Mesenchymal stem cell (in vitro differentiated cells and primary cell): ENCODE measurements around the gene GPRIN3.

Experiments used
- DNase-seq: peaks from one replicate; pipeline ENCODE4 v3.0.0-alpha.2; 2013
- H2AFZ ChIP-seq: one replicate; pipeline ENCODE4 v1.6.1; 2013; ENCODE audit warnings: low read depth, mild to moderate bottlenecking, control low read depth, inconsistent platforms, low read length, moderate library complexity
- H2AK5ac ChIP-seq: 2 replicates; pipeline ENCODE4 v1.6.1; 2013; ENCODE audit warnings: low read length, moderate library complexity, mild to moderate bottlenecking, inconsistent platforms; ENCODE audit not compliant: severe bottlenecking
- H2BK120ac ChIP-seq: one replicate; pipeline ENCODE4 v1.6.1; 2013; ENCODE audit warnings: low read depth, mild to moderate bottlenecking, inconsistent platforms, low read length, moderate library complexity
- H2BK12ac ChIP-seq, 2 experiments: one replicate each; pipeline ENCODE4 v1.6.1; 2013; ENCODE audit warnings: inconsistent platforms in 2 of 2, low read length in 2 of 2, mild to moderate bottlenecking in 2 of 2, moderate library complexity in 2 of 2, control low read depth in 1 of 2
- H2BK15ac ChIP-seq: one replicate; pipeline ENCODE4 v1.6.1; 2013; ENCODE audit warnings: mild to moderate bottlenecking, low read depth, inconsistent platforms; ENCODE audit not compliant: poor library complexity, severe bottlenecking
- H2BK5ac ChIP-seq: 2 replicates; pipeline ENCODE4 v1.6.1; 2013; ENCODE audit warnings: low read depth, mild to moderate bottlenecking, low read length, control low read depth, inconsistent platforms; ENCODE audit not compliant: poor library complexity, severe bottlenecking
- H3K14ac ChIP-seq, 2 experiments: one replicate each; pipeline ENCODE4 v1.6.1; 2013; ENCODE audit warnings: inconsistent platforms in 2 of 2, low read length in 2 of 2, control low read depth in 1 of 2, mild to moderate bottlenecking in 1 of 2, moderate library complexity in 1 of 2
- H3K18ac ChIP-seq, 2 experiments: one replicate each; pipeline ENCODE4 v1.6.1; 2013; ENCODE audit warnings: inconsistent platforms in 2 of 2, low read length in 2 of 2, control low read depth in 1 of 2, low read depth in 1 of 2, mild to moderate bottlenecking in 1 of 2
- H3K23ac ChIP-seq, 2 experiments: one replicate each; pipeline ENCODE4 v1.6.1; 2013; ENCODE audit warnings: inconsistent platforms in 2 of 2, low read length in 2 of 2, mild to moderate bottlenecking in 2 of 2, moderate library complexity in 2 of 2, control low read depth in 1 of 2
- H3K27ac ChIP-seq: 2 replicates; pipeline ENCODE4 v1.5.1; 2013; ENCODE audit warnings: mild to moderate bottlenecking, moderate library complexity, low read length, control low read depth, inconsistent platforms; ENCODE audit not compliant: poor library complexity, severe bottlenecking
- H3K27me3 ChIP-seq, 2 experiments: 2 replicates each; pipeline versions ENCODE4 v1.6.1 to v1.7.0; 2013; ENCODE audit warnings: low read length in 2 of 2, mild to moderate bottlenecking in 2 of 2, moderate library complexity in 2 of 2, control low read depth in 1 of 2, inconsistent platforms in 1 of 2; ENCODE audit not compliant: control insufficient read depth in 1 of 2, insufficient read depth in 1 of 2
- H3K36me3 ChIP-seq, 2 experiments: 2 replicates each; pipeline versions ENCODE4 v1.6.1 to v1.7.0; 2013; ENCODE audit warnings: low read length in 2 of 2, control low read depth in 1 of 2, inconsistent platforms in 1 of 2, low read depth in 1 of 2, mild to moderate bottlenecking in 1 of 2; ENCODE audit not compliant: insufficient read depth in 2 of 2, control insufficient read depth in 1 of 2
- H3K4ac ChIP-seq, 2 experiments: one replicate each; pipeline ENCODE4 v1.6.1; 2013; ENCODE audit warnings: inconsistent platforms in 2 of 2, low read length in 2 of 2, mild to moderate bottlenecking in 2 of 2, moderate library complexity in 2 of 2, control low read depth in 1 of 2, low read depth in 1 of 2
- H3K4me1 ChIP-seq: 2 replicates; pipeline ENCODE4 v1.6.1; 2013; ENCODE audit warnings: low read depth, low read length, control low read depth; ENCODE audit not compliant: control insufficient read depth, insufficient read depth
- H3K4me2 ChIP-seq: 2 replicates; pipeline ENCODE4 v1.6.1; 2013; ENCODE audit warnings: low read length, mild to moderate bottlenecking, inconsistent platforms; ENCODE audit not compliant: poor library complexity, severe bottlenecking
- H3K4me3 ChIP-seq, 2 experiments: 2 replicates each; pipeline versions ENCODE4 v1.5.1 to v1.7.0; 2013; ENCODE audit warnings: low read length in 2 of 2, mild to moderate bottlenecking in 2 of 2, control low read depth in 1 of 2, low read depth in 1 of 2; ENCODE audit not compliant: insufficient read depth in 1 of 2
- H3K79me1 ChIP-seq: replicated peaks from 2 replicates; pipeline ENCODE4 v1.6.1; 2013; ENCODE audit warnings: mild to moderate bottlenecking, control low read depth, low read length, inconsistent platforms; ENCODE audit not compliant: poor library complexity, severe bottlenecking
- H3K9ac ChIP-seq: 2 replicates; pipeline ENCODE4 v1.7.0; 2013; ENCODE audit warnings: mild to moderate bottlenecking, low read length, moderate library complexity
- H3K9me3 ChIP-seq: 2 replicates; pipeline ENCODE4 v1.7.0; 2013; ENCODE audit warnings: mild to moderate bottlenecking, low read length; ENCODE audit not compliant: control insufficient read depth
- H4K8ac ChIP-seq: one replicate; pipeline ENCODE4 v1.6.1; 2013; ENCODE audit warnings: inconsistent platforms, mild to moderate bottlenecking, low read length, moderate library complexity
- H4K91ac ChIP-seq: one replicate; pipeline ENCODE4 v1.6.1; 2013; ENCODE audit warnings: mild to moderate bottlenecking, low read length, inconsistent platforms
- WGBS: methylation state at CpG from one replicate; pipeline ENCODE4 v1.1.7; 2013; ENCODE audit warnings: mixed read lengths; 5-methylcytosine and 5-hydroxymethylcytosine counted together

Gene GPRIN3

DNA sequence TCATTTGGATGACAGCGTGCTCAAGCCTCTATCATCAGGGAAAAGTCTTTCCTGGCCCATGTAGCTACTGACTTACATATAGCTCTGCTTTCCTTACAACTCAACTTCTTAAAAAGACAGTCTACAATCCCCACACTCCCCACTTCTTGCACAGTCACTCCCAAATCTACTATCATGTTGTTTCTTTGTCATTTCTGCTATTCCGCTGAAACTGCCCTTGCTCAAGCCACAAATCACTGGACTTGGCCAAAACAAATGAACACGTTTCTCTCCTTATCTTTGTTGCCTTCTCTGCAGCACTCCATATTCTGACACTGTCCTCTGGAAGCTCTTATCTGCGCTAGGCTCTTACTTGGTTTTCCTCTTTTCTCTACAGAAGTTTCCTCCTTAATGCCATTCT, 28.2 kb downstream of the GPRIN3 start:
- no peak overlapping the region for H4K8ac ChIP-seq
- H3K4me2 ChIP-seq: peak overlapping the region; percentile 4
- peak overlapping the region in 1 of 2 experiments; percentile 34 for H3K18ac ChIP-seq
- H2AK5ac ChIP-seq: no peak overlapping the region
- no peak overlapping the region for H3K4me3 ChIP-seq
- no peak overlapping the region for H4K91ac ChIP-seq
- H2BK15ac ChIP-seq: no peak overlapping the region
- H2BK120ac ChIP-seq: no peak overlapping the region
- no peak overlapping the region for H3K9ac ChIP-seq
- H3K4me1 ChIP-seq: no peaks in the 10 kb centered on the region
- no peaks in the 10 kb centered on the region for H3K9me3 ChIP-seq
- H3K23ac ChIP-seq: no peak overlapping the region
- no peaks in the 10 kb centered on the region for H3K79me1 ChIP-seq
- 71% methylated on average over 4 of the region's 4 CpGs for WGBS
- H3K27ac ChIP-seq: no peak overlapping the region
- H3K27me3 ChIP-seq: no peaks in the 10 kb centered on the region
- no peak overlapping the region for H2AFZ ChIP-seq
- no peak for DNase-seq
- H2BK12ac ChIP-seq: no peak overlapping the region
- H3K14ac ChIP-seq: no peak overlapping the region
- no peak overlapping the region for H3K4ac ChIP-seq
- H2BK5ac ChIP-seq: no peak overlapping the region
- no peaks in the 10 kb centered on the region for H3K36me3 ChIP-seq

DNA sequence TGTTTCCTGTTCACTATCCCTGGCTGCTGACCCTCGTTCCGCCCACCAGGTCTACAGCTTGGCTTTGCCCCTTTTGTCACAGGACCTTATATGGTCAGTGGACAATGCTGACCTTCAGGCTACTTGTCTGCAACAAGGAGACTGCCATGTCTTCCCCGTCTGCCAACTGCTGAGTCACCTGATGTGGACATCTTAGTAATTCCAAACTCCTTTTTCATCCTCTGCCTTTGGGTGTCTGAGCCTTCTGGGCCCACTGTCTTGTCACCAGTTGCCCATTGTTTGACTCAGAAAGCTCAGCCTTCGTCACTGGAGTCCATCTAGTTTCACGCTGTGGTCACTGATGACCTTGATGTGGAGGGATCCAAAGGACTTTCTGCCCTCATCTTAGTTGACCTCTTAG, 30.2 kb downstream of the GPRIN3 start:
- Histone ChIP-seq H3K9ac (no peak overlapping the region), H2AFZ (no peak overlapping the region), H3K27me3 (no peaks in the 10 kb centered on the region), H3K4me2 (no peak overlapping the region), H3K4me1 (no peaks in the 10 kb centered on the region), H3K4me3 (no peak overlapping the region), H2BK120ac (no peak overlapping the region), H4K91ac (no peak overlapping the region), H2BK5ac (no peak overlapping the region), H3K14ac (no peak overlapping the region), H4K8ac (no peak overlapping the region), H3K18ac (no peak overlapping the region), H3K27ac (no peak overlapping the region), H3K79me1 (no peaks in the 10 kb centered on the region), H3K23ac (no peak overlapping the region), H3K4ac (no peak overlapping the region), H3K36me3 (no peaks in the 10 kb centered on the region), H2BK15ac (no peak overlapping the region), H2BK12ac (no peak overlapping the region), H3K9me3 (no peaks in the 10 kb centered on the region), H2AK5ac (no peak overlapping the region)
- 90% methylated on average over 5 of the region's 5 CpGs for WGBS
- peak; percentile 3 for DNase-seq

DNA sequence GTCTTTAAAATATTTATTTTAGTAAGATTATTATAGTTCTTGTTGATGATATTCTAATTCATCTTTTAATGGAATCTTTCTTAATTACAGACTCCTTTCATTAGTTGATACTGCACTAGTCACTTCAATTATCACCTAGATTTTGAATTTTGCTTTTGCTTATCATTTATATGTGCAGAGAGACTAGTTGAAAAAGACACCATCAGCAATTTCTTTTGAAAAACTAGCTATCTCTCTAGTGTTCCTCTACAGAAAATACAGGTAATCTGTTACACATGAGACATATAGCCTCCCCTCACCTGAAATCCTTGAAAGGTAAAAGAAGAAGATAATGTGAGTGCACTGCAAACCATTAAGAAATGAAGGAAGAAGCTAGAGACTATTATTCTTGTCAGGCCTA, 31.3 kb downstream of the GPRIN3 start:
- no peak overlapping the region for H3K27ac ChIP-seq
- H4K8ac ChIP-seq: no peak overlapping the region
- H3K27me3 ChIP-seq: peaks cover 0 to 4% of the 10 kb centered on the region in 2 experiments
- no peak overlapping the region for H2BK12ac ChIP-seq
- H3K4ac ChIP-seq: no peak overlapping the region
- H3K23ac ChIP-seq: no peak overlapping the region
- no peak overlapping the region for H4K91ac ChIP-seq
- H2AFZ ChIP-seq: no peak overlapping the region
- no peak overlapping the region for H3K9ac ChIP-seq
- H3K4me1 ChIP-seq: no peaks in the 10 kb centered on the region
- no peak overlapping the region for H3K18ac ChIP-seq
- H2BK5ac ChIP-seq: no peak overlapping the region
- no peaks in the 10 kb centered on the region for H3K9me3 ChIP-seq
- DNase-seq: no peak
- no peak overlapping the region for H2BK120ac ChIP-seq
- no peaks in the 10 kb centered on the region for H3K36me3 ChIP-seq
- H2AK5ac ChIP-seq: no peak overlapping the region
- H3K4me2 ChIP-seq: no peak overlapping the region
- no peak overlapping the region for H2BK15ac ChIP-seq
- no peak overlapping the region for H3K14ac ChIP-seq
- H3K4me3 ChIP-seq: no peak overlapping the region
- no peaks in the 10 kb centered on the region for H3K79me1 ChIP-seq

DNA sequence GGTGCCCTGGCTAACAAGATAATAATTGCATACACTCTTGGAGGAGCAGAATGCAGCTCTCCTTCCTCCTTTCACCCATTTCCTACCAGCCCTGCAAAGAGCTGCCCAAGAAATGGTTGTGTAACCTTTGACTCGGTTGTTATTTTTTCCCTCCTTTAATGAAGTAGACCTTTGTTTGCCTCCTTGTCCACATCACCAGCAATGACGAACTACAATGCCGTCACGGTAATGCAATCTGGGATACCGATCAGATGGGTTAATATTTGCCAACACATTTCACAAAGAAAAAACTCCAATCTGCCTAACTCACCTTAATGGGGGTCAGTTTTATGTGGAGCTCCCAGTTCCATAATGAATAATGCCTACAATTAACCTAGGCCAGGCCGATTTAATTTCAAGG, 32.0 kb downstream of the GPRIN3 start:
- H2AFZ ChIP-seq: no peak overlapping the region
- no peak overlapping the region for H4K91ac ChIP-seq
- no peak for DNase-seq
- no peaks in the 10 kb centered on the region for H3K79me1 ChIP-seq
- H3K18ac ChIP-seq: no peak overlapping the region
- no peak overlapping the region for H3K27ac ChIP-seq
- H3K4me1 ChIP-seq: no peaks in the 10 kb centered on the region
- H3K9ac ChIP-seq: no peak overlapping the region
- no peak overlapping the region for H3K4ac ChIP-seq
- 97% methylated on average over 5 of the region's 6 CpGs for WGBS
- H2AK5ac ChIP-seq: no peak overlapping the region
- no peak overlapping the region for H3K14ac ChIP-seq
- H3K23ac ChIP-seq: no peak overlapping the region
- no peak overlapping the region for H2BK12ac ChIP-seq
- H3K36me3 ChIP-seq: no peaks in the 10 kb centered on the region
- H3K4me3 ChIP-seq: no peak overlapping the region
- H3K27me3 ChIP-seq: peaks cover 0 to 4% of the 10 kb centered on the region in 2 experiments
- H2BK5ac ChIP-seq: no peak overlapping the region
- H2BK120ac ChIP-seq: no peak overlapping the region
- H2BK15ac ChIP-seq: no peak overlapping the region
- H3K9me3 ChIP-seq: no peaks in the 10 kb centered on the region
- H3K4me2 ChIP-seq: no peak overlapping the region
- H4K8ac ChIP-seq: no peak overlapping the region
